GM19467 (cell line): ENCODE measurements around the gene GNPTAB.

ENCODE experiments used
- ATAC-seq: cut with Tn5 transposase; IDR thresholded peaks from one replicate; pipeline ENCODE4 v1.9.1; 2021; ENCODE audit warnings: mild to moderate bottlenecking, moderate library complexity; ENCODE audit not compliant: unreplicated experiment

Gene GNPTAB

GRCh38 chr12:101775816-101776215 is 54.9 kb downstream of the GNPTAB start:
- ATAC-seq: no peak

GRCh38 chr12:101773650-101774162 is 57.1 kb downstream of the GNPTAB start:
- no peak for ATAC-seq

GRCh38 chr12:101772012-101772775 is 58.6 kb downstream of the GNPTAB start:
- ATAC-seq: no peak

- ATAC-seq: no peak
Observed at GRCh38 chr12:101769865-101770264, 60.9 kb downstream of the GNPTAB start.

- ATAC-seq: no peak
Observed at GRCh38 chr12:101768781-101769180, 62.0 kb downstream of the GNPTAB start.

- ATAC-seq: no peak
Observed at GRCh38 chr12:101767537-101767936, 63.2 kb downstream of the GNPTAB start.

GRCh38 chr12:101764051-101764792 is 66.5 kb downstream of the GNPTAB start:
- no peak for ATAC-seq

GRCh38 chr12:101763246-101763931 is 67.4 kb downstream of the GNPTAB start:
- no peak for ATAC-seq

- ATAC-seq: no peak
Observed at GRCh38 chr12:101761781-101762180, 69.0 kb downstream of the GNPTAB start.

- no peak for ATAC-seq
Observed at GRCh38 chr12:101761350-101761749, 69.4 kb downstream of the GNPTAB start.

GRCh38 chr12:101759396-101760047 is 71.2 kb downstream of the GNPTAB start:
- no peak for ATAC-seq

- ATAC-seq: no peak
Observed at GRCh38 chr12:101750152-101750551, 80.6 kb downstream of the GNPTAB start.

- ATAC-seq: no peak
Observed at GRCh38 chr12:101749657-101750056, 81.1 kb downstream of the GNPTAB start.

GRCh38 chr12:101748907-101749306 is 81.9 kb downstream of the GNPTAB start:
- ATAC-seq: no peak

GRCh38 chr12:101747697-101748096 is 83.1 kb downstream of the GNPTAB start:
- ATAC-seq: no peak

- ATAC-seq: no peak
Observed at GRCh38 chr12:101746661-101747060, 84.1 kb downstream of the GNPTAB start.

GRCh38 chr12:101746196-101746595 is 84.6 kb downstream of the GNPTAB start:
- no peak for ATAC-seq

GRCh38 chr12:101745481-101745880 is 85.3 kb downstream of the GNPTAB start:
- ATAC-seq: no peak

- peak; percentile 96 for ATAC-seq
Observed at GRCh38 chr12:101743724-101744472, 86.9 kb downstream of the GNPTAB start.

GRCh38 chr12:101743242-101743641 is 87.5 kb downstream of the GNPTAB start:
- no peak for ATAC-seq
